Panc1 (cell line): Measurements from ENCODE around the gene MED13.

Source experiments
- CTCF ChIP-seq: fragments of 450-650 bp; IDR thresholded peaks from 2 replicates; pipeline ENCODE4 v1.5.1; 2017; ENCODE audit warnings: mild to moderate bottlenecking
- POLR2AphosphoS5 ChIP-seq: IDR thresholded peaks from 2 replicates; pipeline ENCODE4 v1.6.1; 2012; ENCODE audit warnings: mild to moderate bottlenecking, low read depth, low read length, moderate library complexity
- REST ChIP-seq, 2 experiments: IDR thresholded peaks; 2 replicates each; pipeline ENCODE4 v1.6.1; 2011 to 2012; ENCODE audit warnings: low read depth in 2 of 2, control low read depth in 1 of 2, low read length in 1 of 2, mild to moderate bottlenecking in 1 of 2, moderate library complexity in 1 of 2; ENCODE audit not compliant: insufficient read depth in 1 of 2
- SIN3A ChIP-seq: IDR thresholded peaks from 2 replicates; pipeline ENCODE4 v1.6.1; 2012; ENCODE audit warnings: low read depth, mild to moderate bottlenecking, low read length, moderate library complexity, borderline replicate concordance; ENCODE audit not compliant: insufficient read depth
- TCF7L2 ChIP-seq: IDR thresholded peaks from 2 replicates; pipeline ENCODE4 v1.6.1; 2011; ENCODE audit warnings: mild to moderate bottlenecking, low read depth, low read length, inconsistent platforms

- TF ChIP-seq CTCF: no peak
- no peak for TF ChIP-seq POLR2AphosphoS5
- no peak for TF ChIP-seq REST (IDR thresholded peaks at IDR 0.05; ENCODE audit: insufficient read depth in 1 of 2, low read depth in 2 of 2, low read length in 1 of 2)
- TF ChIP-seq SIN3A: no peak
- TF ChIP-seq TCF7L2: no peak
Measured at GRCh38 chr17:61903251-61903650, 161.8 kb downstream of the MED13 start.
